ENCODE measurements around the gene BCL11B. TPM values are rescaled to one million over a fixed set of nuclear protein-coding genes. Genes with fewer than 3 reads are reported as not detected.

The BCL11B gene
- total RNA-seq (under 1 TPM; 0.23 to 0.42 TPM), polyA plus RNA-seq (under 1 TPM; 0.04 to 0.09 TPM)

DNA sequence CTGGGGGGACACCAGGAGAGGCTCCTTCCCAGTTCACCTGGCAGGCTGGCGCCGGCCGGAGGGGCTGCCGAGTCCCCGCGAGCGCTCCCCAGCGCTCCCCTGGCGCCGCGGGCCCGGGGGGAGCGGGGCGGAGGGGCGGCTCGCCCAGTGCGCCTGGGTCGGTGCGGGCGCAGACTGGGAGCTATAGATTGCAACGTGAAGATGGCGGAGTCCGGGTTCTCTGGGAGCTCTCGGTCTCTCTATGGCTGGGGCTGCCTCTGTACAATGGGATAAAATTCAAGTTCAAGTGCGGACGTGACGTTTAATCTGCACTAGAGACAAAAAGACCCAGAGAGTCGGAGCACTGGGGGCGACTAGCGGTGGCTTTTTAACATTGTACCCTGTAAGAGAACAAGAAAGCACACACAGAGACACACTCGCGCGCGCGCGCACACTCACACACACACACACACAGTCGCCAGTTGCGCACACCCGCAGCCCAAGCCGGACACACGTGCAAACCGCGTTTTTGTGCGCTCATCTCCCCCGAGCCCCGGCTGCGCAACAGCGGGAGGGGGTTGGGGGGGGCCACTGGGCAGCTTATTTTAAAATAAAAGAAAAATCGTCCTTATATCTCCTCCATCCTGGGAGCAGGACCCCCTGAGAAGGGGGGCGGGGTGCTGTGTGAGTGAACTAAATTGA, at the start of gene BCL11B:
BCL11B (minus strand) TSS at position 247 of the 681 bp plus-strand sequence. CDS start 979 bp downstream, outside the sequence.
- Histone ChIP-seq H3K9ac (ENCODE audit: low read depth in 1 of 2, low read length in 2 of 2) (no peak within 1 kb of the TSS), H3K36me3 (ENCODE audit: control insufficient read depth in 4 of 4, insufficient read depth in 3 of 4, low read depth in 1 of 4, low read length in 3 of 4) (no peaks in the 10 kb centered on the region), H3K27ac (ENCODE audit: low read depth in 1 of 2, low read length in 2 of 2) (peak within 1 kb of the TSS in 1 of 2 donors; percentile 35), H3K9me3 (ENCODE audit: control insufficient read depth in 4 of 4, low read length in 3 of 4) (no peaks in the 10 kb centered on the region), H3K4me1 (ENCODE audit: control insufficient read depth in 4 of 4, insufficient read depth in 4 of 4, low read length in 3 of 4) (peaks cover 31 to 43% (median 33%) of the 10 kb centered on the region in 4 donors), H3K4me3 (ENCODE audit: low read depth in 1 of 3, low read length in 3 of 3) (peak within 1 kb of the TSS in 2 of 3 donors; percentile 28 to 49), H3K27me3 (ENCODE audit: control insufficient read depth in 4 of 4, insufficient read depth in 4 of 4, low read length in 3 of 4) (peaks cover 0 to 17% (median 6%) of the 10 kb centered on the region in 4 donors)
- WGBS: 2% methylated on average over 50 of the region's 50 CpGs
- TF ChIP-seq CTCF (IDR thresholded peaks at IDR 0.05; ENCODE audit: low read depth, low read length, missing input control) (peak; percentile 20), RXRA (IDR thresholded peaks at IDR 0.05) (no peak), RAD21 (IDR thresholded peaks at IDR 0.05) (peak; percentile 49 to 51), ZBTB33 (IDR thresholded peaks at IDR 0.05) (no peak)
- DNase-seq (ENCODE audit: low spot score): peak; percentile 56

- TF ChIP-seq YY1 (IDR thresholded peaks at IDR 0.05) (no peak), TAF1 (conservative IDR thresholded peaks at IDR 0.05) (no peak), JUND (IDR thresholded peaks at IDR 0.05) (no peak), REST (IDR thresholded peaks at IDR 0.05) (no peak), FOXA2 (IDR thresholded peaks at IDR 0.05) (no peak), RXRA (IDR thresholded peaks at IDR 0.05) (no peak), HNF4G (IDR thresholded peaks at IDR 0.05) (no peak), RAD21 (IDR thresholded peaks at IDR 0.05) (no peak), FOXA1 (IDR thresholded peaks at IDR 0.05) (no peak), GABPA (IDR thresholded peaks at IDR 0.05 in 1 of 2, conservative IDR thresholded peaks at IDR 0.05 in 1 of 2) (no peak), HNF4A (conservative IDR thresholded peaks at IDR 0.05) (no peak), NR2F2 (IDR thresholded peaks at IDR 0.05) (no peak), ATF3 (IDR thresholded peaks at IDR 0.05) (no peak), ZBTB33 (IDR thresholded peaks at IDR 0.05) (no peak), EGR1 (IDR thresholded peaks at IDR 0.05; ENCODE audit: low read depth in 2 of 2) (no peak), SP1 (IDR thresholded peaks at IDR 0.05) (no peak), CTCF (IDR thresholded peaks at IDR 0.05; ENCODE audit: low read depth, low read length, missing input control) (no peak)
- TF ChIP-seq, protein P1, sequence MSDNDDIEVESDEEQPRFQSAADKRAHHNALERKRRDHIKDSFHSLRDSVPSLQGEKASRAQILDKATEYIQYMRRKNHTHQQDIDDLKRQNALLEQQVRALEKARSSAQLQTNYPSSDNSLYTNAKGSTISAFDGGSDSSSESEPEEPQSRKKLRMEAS (IDR thresholded peaks at IDR 0.05): no peak
- 97% methylated on average over 16 of the region's 16 CpGs for WGBS
- no peak for DNase-seq (ENCODE audit: low spot score)
- no peak overlapping the region for H3K9ac ChIP-seq (ENCODE audit: low read depth in 1 of 2, low read length in 2 of 2)
- no peaks in the 10 kb centered on the region for H3K27me3 ChIP-seq (ENCODE audit: control insufficient read depth in 4 of 4, insufficient read depth in 4 of 4, low read length in 3 of 4)
- H3K9me3 ChIP-seq (ENCODE audit: control insufficient read depth in 4 of 4, low read length in 3 of 4): no peaks in the 10 kb centered on the region
- peaks cover 5 to 13% (median 12%) of the 10 kb centered on the region in 4 donors for H3K4me1 ChIP-seq (ENCODE audit: control insufficient read depth in 4 of 4, insufficient read depth in 4 of 4, low read length in 3 of 4)
- no peak overlapping the region for H3K27ac ChIP-seq (ENCODE audit: low read depth in 1 of 2, low read length in 2 of 2)
- no peaks in the 10 kb centered on the region for H3K36me3 ChIP-seq (ENCODE audit: control insufficient read depth in 4 of 4, insufficient read depth in 3 of 4, low read depth in 1 of 4, low read length in 3 of 4)
- H3K4me3 ChIP-seq (ENCODE audit: low read depth in 1 of 3, low read length in 3 of 3): no peak overlapping the region
Measured at GRCh38 chr14:99321236-99321925, 49.4 kb upstream of the BCL11B start.

All from liver (tissue), 9 donors.